Muscle layer of colon (tissue), 2 donors: Measurements from ENCODE around the gene PRR23B.

Experiments
- H3K27ac ChIP-seq: one replicate; pipeline ENCODE4 v1.7.0; 2013; ENCODE audit warnings: low read depth, mild to moderate bottlenecking, low read length, moderate library complexity
- H3K27me3 ChIP-seq, 2 donors: one replicate each; pipeline ENCODE4 v1.7.0; 2013; ENCODE audit warnings: low read length in 2 of 2, mild to moderate bottlenecking in 2 of 2; ENCODE audit not compliant: insufficient read depth in 2 of 2, control insufficient read depth in 1 of 2
- H3K36me3 ChIP-seq: one replicate; pipeline ENCODE4 v1.7.0; 2013; ENCODE audit warnings: mild to moderate bottlenecking, low read length; ENCODE audit not compliant: insufficient read depth
- H3K4me1 ChIP-seq: one replicate; pipeline ENCODE4 v1.7.0; 2013; ENCODE audit warnings: mild to moderate bottlenecking, low read length; ENCODE audit not compliant: insufficient read depth
- H3K4me3 ChIP-seq, 2 donors: one replicate each; pipeline ENCODE4 v1.7.0; 2013; ENCODE audit warnings: low read length in 2 of 2, low read depth in 1 of 2, mild to moderate bottlenecking in 1 of 2, moderate library complexity in 1 of 2
- H3K9ac ChIP-seq: one replicate; pipeline ENCODE4 v1.7.0; 2013; ENCODE audit warnings: low read length
- H3K9me3 ChIP-seq: one replicate; pipeline ENCODE4 v1.7.0; 2013; ENCODE audit warnings: mild to moderate bottlenecking, low read length
- donor health status: abdominal sarcoma.
- donor health status: Adenocarcinoma of cecum.

Gene PRR23B

GRCh38 chr3:138971766-138972320 lies 48.9 kb downstream of the PRR23B start:
- Histone ChIP-seq H3K4me1 (no peaks in the 10 kb centered on the region), H3K9me3 (no peaks in the 10 kb centered on the region), H3K36me3 (no peaks in the 10 kb centered on the region), H3K27ac (no peak overlapping the region), H3K9ac (no peak overlapping the region), H3K27me3 (no peaks in the 10 kb centered on the region), H3K4me3 (no peak overlapping the region)
